CD4-positive, CD25-positive, alpha-beta regulatory T cell (primary cell): ENCODE data around the gene EFNA3. TPM values are rescaled to one million over a fixed set of nuclear protein-coding genes. Genes with fewer than 3 reads are reported as not detected.

Experiments used
- ATAC-seq, 2 donors: fragments of 150-1000 bp; cut with Tn5 transposase; one replicate each; pipeline ENCODE4 v1.10.0; 2021; ENCODE audit warnings: low read depth in 2 of 2, moderate number of reproducible peaks in 2 of 2, moderate library complexity in 1 of 2
- DNase-seq, 3 donors: peaks; one replicate each; pipeline versions ENCODE4 v3.0.0 to v3.0.0-alpha.2; 2012 to 2022; ENCODE audit warnings: mixed read lengths in 1 of 3
- H3K27ac ChIP-seq: one replicate; pipeline ENCODE4 v1.7.0; 2013; ENCODE audit warnings: mild to moderate bottlenecking, low read length; ENCODE audit not compliant: insufficient read depth, poor library complexity, severe bottlenecking
- H3K27me3 ChIP-seq: one replicate; pipeline ENCODE4 v1.7.0; 2013; ENCODE audit warnings: low read length; ENCODE audit not compliant: control insufficient read depth, insufficient read depth
- H3K36me3 ChIP-seq: one replicate; pipeline ENCODE4 v1.7.0; 2013; ENCODE audit warnings: mild to moderate bottlenecking, low read length, moderate library complexity; ENCODE audit not compliant: control insufficient read depth, insufficient read depth
- H3K4me1 ChIP-seq: 2 replicates; pipeline ENCODE4 v1.7.0; 2013; ENCODE audit warnings: mild to moderate bottlenecking, low read length; ENCODE audit not compliant: insufficient read depth, control insufficient read depth, poor library complexity, severe bottlenecking
- H3K4me3 ChIP-seq: one replicate; pipeline ENCODE4 v1.7.0; 2013; ENCODE audit warnings: low read depth, mild to moderate bottlenecking, low read length, moderate library complexity
- H3K9me3 ChIP-seq, 2 experiments: 1 replicate in 1 of 2; 2 replicates in 1 of 2; pipeline ENCODE4 v1.7.0; 2013; ENCODE audit warnings: low read length in 2 of 2, mild to moderate bottlenecking in 1 of 2, moderate library complexity in 1 of 2; ENCODE audit not compliant: control insufficient read depth in 2 of 2
- H3K27ac Mint-ChIP-seq, 3 donors: one replicate each; pipeline ENCODE4 v1.8.0; 2020 to 2022; ENCODE audit warnings: mild to moderate bottlenecking in 3 of 3, mixed read lengths in 3 of 3, moderate library complexity in 2 of 3
- H3K27me3 Mint-ChIP-seq: one replicate; pipeline ENCODE4 v1.8.0; 2022; ENCODE audit warnings: mild to moderate bottlenecking, mixed read lengths
- H3K36me3 Mint-ChIP-seq: one replicate; pipeline ENCODE4 v1.8.0; 2020; ENCODE audit warnings: mixed read lengths
- H3K4me1 Mint-ChIP-seq, 4 donors: one replicate each; pipeline ENCODE4 v1.8.0; 2020 to 2022; ENCODE audit warnings: mixed read lengths in 4 of 4, mild to moderate bottlenecking in 1 of 4
- H3K4me3 Mint-ChIP-seq, 4 donors: one replicate each; pipeline ENCODE4 v1.8.0; 2020 to 2022; ENCODE audit warnings: mild to moderate bottlenecking in 4 of 4, mixed read lengths in 4 of 4, moderate library complexity in 3 of 4
- H3K9me3 Mint-ChIP-seq, 7 donors: one replicate each; pipeline ENCODE4 v1.8.0; 2020 to 2022; ENCODE audit warnings: mixed read lengths in 7 of 7, mild to moderate bottlenecking in 3 of 7, moderate library complexity in 2 of 7
- polyA plus RNA-seq, 4 donors: library from polyadenylated mRNA; unstranded; fragments of 300-500 nt; fragmentation: Illumina TruSeq; gene quantifications; one replicate each; pipeline ENCODE4 v1.2.3, GENCODE V29; 2021
- total RNA-seq: library from RNA; stranded (reverse); gene quantifications from one replicate; pipeline ENCODE4 v1.2.3, GENCODE V29; 2022

EFNA3 gene
- total and polyA plus RNA-seq, 5 donors from 2014 or later, result 0.42 to 1.2 (median 0.63) TPM

- Histone ChIP-seq H3K4me1 (peaks cover 53% of the 10 kb centered on the region), H3K4me3 (peak overlapping the region; percentile 75), H3K27me3 (peaks cover 20% of the 10 kb centered on the region), H3K9me3 (no peaks in the 10 kb centered on the region), H3K27ac (peak overlapping the region; percentile 76), H3K36me3 (no peaks in the 10 kb centered on the region)
- ATAC-seq (peak; percentile 80 to 81), DNase-seq (peak; percentile 83 to 95 (median 94))
- H3K36me3 Mint-ChIP-seq, result no peaks in the 10 kb centered on the region
- peak overlapping the region; percentile 82 to 96 (median 92) for H3K27ac Mint-ChIP-seq
- H3K9me3 Mint-ChIP-seq, result peaks cover 0 to 4% (median 0%) of the 10 kb centered on the region in 7 donors
- H3K4me1 Mint-ChIP-seq, result peaks cover 0 to 46% (median 28%) of the 10 kb centered on the region in 4 donors
- peaks cover 46% of the 10 kb centered on the region for H3K27me3 Mint-ChIP-seq
- peak overlapping the region; percentile 88 to 99 (median 94) for H3K4me3 Mint-ChIP-seq
These were observed 6.3 kb downstream of the EFNA3 start for GRCh38 chr1:155084722-155085503.

GRCh38 chr1:155085504-155086127, 7.0 kb downstream of the EFNA3 start:
- peaks cover 46% of the 10 kb centered on the region for H3K4me1 ChIP-seq
- H3K4me1 Mint-ChIP-seq, result peaks cover 0 to 43% (median 28%) of the 10 kb centered on the region in 4 donors
- H3K4me3 Mint-ChIP-seq, result peak overlapping the region; percentile 88 to 99 (median 94)
- H3K27ac Mint-ChIP-seq, result peak overlapping the region; percentile 82 to 96 (median 92)
- peaks cover 0 to 4% (median 0%) of the 10 kb centered on the region in 7 donors for H3K9me3 Mint-ChIP-seq
- peak; percentile 56 to 74 (median 63) for DNase-seq
- peak overlapping the region; percentile 62 for H3K4me3 ChIP-seq
- no peaks in the 10 kb centered on the region for H3K36me3 ChIP-seq
- no peaks in the 10 kb centered on the region for H3K36me3 Mint-ChIP-seq
- no peaks in the 10 kb centered on the region for H3K9me3 ChIP-seq
- peak; percentile 17 to 25 for ATAC-seq
- H3K27ac ChIP-seq, result peak overlapping the region; percentile 76
- peaks cover 20% of the 10 kb centered on the region for H3K27me3 ChIP-seq
- H3K27me3 Mint-ChIP-seq, result peaks cover 46% of the 10 kb centered on the region

- Mint-ChIP-seq H3K36me3 (no peaks in the 10 kb centered on the region), H3K9me3 (peaks cover 0 to 4% (median 0%) of the 10 kb centered on the region in 7 donors), H3K27ac (peak overlapping the region in 1 of 3 donors; percentile 48), H3K4me1 (peaks cover 0 to 42% (median 27%) of the 10 kb centered on the region in 4 donors), H3K4me3 (peak overlapping the region; percentile 27 to 98 (median 78)), H3K27me3 (peaks cover 44% of the 10 kb centered on the region)
- Histone ChIP-seq H3K36me3 (no peaks in the 10 kb centered on the region), H3K27ac (peak overlapping the region; percentile 76), H3K27me3 (peaks cover 18% of the 10 kb centered on the region), H3K4me3 (no peak overlapping the region), H3K4me1 (peaks cover 40% of the 10 kb centered on the region), H3K9me3 (no peaks in the 10 kb centered on the region)
- ATAC-seq (peak; percentile 8 to 10), DNase-seq (peak; percentile 73 to 82 (median 78))
These were observed 7.6 kb downstream of the EFNA3 start for GRCh38 chr1:155086128-155086741.

- peaks cover 44% of the 10 kb centered on the region for H3K27me3 Mint-ChIP-seq
- Histone ChIP-seq H3K27ac (no peak overlapping the region), H3K4me3 (no peak overlapping the region), H3K4me1 (peaks cover 32% of the 10 kb centered on the region), H3K27me3 (peaks cover 14% of the 10 kb centered on the region), H3K36me3 (no peaks in the 10 kb centered on the region), H3K9me3 (no peaks in the 10 kb centered on the region)
- H3K36me3 Mint-ChIP-seq, result no peaks in the 10 kb centered on the region
- peak overlapping the region in 2 of 3 donors; percentile 67 to 76 for H3K27ac Mint-ChIP-seq
- peaks cover 0 to 1% (median 0%) of the 10 kb centered on the region in 7 donors for H3K9me3 Mint-ChIP-seq
- no peak for ATAC-seq
- H3K4me1 Mint-ChIP-seq, result peaks cover 0 to 39% (median 23%) of the 10 kb centered on the region in 4 donors
- peak overlapping the region in 3 of 4 donors; percentile 13 to 59 (median 53) for H3K4me3 Mint-ChIP-seq
- no peak for DNase-seq
These were observed 8.4 kb downstream of the EFNA3 start for GRCh38 chr1:155086856-155087535.

- H3K9me3 ChIP-seq, result no peaks in the 10 kb centered on the region
- ATAC-seq (peak; percentile 62 to 75), DNase-seq (peak; percentile 73 to 75 (median 74))
- no peaks in the 10 kb centered on the region for H3K36me3 ChIP-seq
- H3K36me3 Mint-ChIP-seq, result no peaks in the 10 kb centered on the region
- no peaks in the 10 kb centered on the region for H3K9me3 Mint-ChIP-seq
- no peak overlapping the region for H3K27ac ChIP-seq
- H3K27ac Mint-ChIP-seq, result peak overlapping the region in 2 of 3 donors; percentile 61 to 75
- H3K27me3 Mint-ChIP-seq, result peaks cover 28% of the 10 kb centered on the region
- H3K4me1 ChIP-seq, result peaks cover 2% of the 10 kb centered on the region
- peaks cover 0 to 6% (median 3%) of the 10 kb centered on the region in 4 donors for H3K4me1 Mint-ChIP-seq
- H3K27me3 ChIP-seq, result peaks cover 4% of the 10 kb centered on the region
- no peak overlapping the region for H3K4me3 ChIP-seq
- H3K4me3 Mint-ChIP-seq, result peak overlapping the region in 1 of 4 donors; percentile 50
These were observed 12.7 kb downstream of the EFNA3 start for GRCh38 chr1:155091071-155092051.

GRCh38 chr1:155092131-155092530, 13.5 kb downstream of the EFNA3 start:
- Histone ChIP-seq H3K27ac (no peak overlapping the region), H3K27me3 (peaks cover 4% of the 10 kb centered on the region), H3K36me3 (no peaks in the 10 kb centered on the region), H3K4me3 (no peak overlapping the region), H3K4me1 (no peaks in the 10 kb centered on the region), H3K9me3 (no peaks in the 10 kb centered on the region)
- Mint-ChIP-seq H3K9me3 (no peaks in the 10 kb centered on the region), H3K27me3 (peaks cover 32% of the 10 kb centered on the region), H3K36me3 (no peaks in the 10 kb centered on the region), H3K4me1 (peaks cover 0 to 6% (median 3%) of the 10 kb centered on the region in 4 donors), H3K27ac (no peak overlapping the region), H3K4me3 (no peak overlapping the region)
- DNase-seq, result no peak
- ATAC-seq, result no peak
